22Rv1 (cell line): ENCODE data around the gene SSC4D.
A peak's percentile ranks its signal among the peaks of the same experiment; 100 is the strongest.

ENCODE experiments used
- H3K27ac ChIP-seq: fragments of 450-650 bp; 2 replicates; pipeline ENCODE4 v1.5.1; 2017
- ZFX ChIP-seq: fragments of 450-650 bp; IDR thresholded peaks from 2 replicates; pipeline ENCODE4 v1.6.1; 2017; ENCODE audit warnings: antibody characterized with exemption, borderline replicate concordance
- TF ChIP-seq, protein P1 (sequence below): fragments of 450-650 bp; IDR thresholded peaks from 2 replicates; pipeline ENCODE4 v1.5.1; 2017; ENCODE audit warnings: mild to moderate bottlenecking

SSC4D gene

DNA sequence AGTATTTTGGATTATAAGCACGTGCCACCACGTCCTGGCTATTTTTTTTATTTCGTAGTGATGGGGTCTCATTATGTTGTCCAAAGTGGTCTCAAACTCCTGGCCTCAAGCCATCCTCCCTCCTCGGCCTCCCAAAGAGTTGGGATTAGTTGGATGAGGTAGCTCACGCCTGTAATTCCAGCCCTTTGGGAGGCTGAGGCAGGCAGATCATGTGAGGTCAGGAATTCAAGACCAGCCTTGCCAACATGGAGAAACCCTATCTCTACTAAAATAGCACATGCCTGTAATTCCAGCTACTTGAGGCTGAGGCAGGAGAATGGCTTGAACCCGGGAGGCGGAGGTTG lies 28.9 kb downstream of the SSC4D start:
- peak overlapping the region; percentile 91 for H3K27ac ChIP-seq
- no peak for TF ChIP-seq ZFX
- TF ChIP-seq, protein P1, sequence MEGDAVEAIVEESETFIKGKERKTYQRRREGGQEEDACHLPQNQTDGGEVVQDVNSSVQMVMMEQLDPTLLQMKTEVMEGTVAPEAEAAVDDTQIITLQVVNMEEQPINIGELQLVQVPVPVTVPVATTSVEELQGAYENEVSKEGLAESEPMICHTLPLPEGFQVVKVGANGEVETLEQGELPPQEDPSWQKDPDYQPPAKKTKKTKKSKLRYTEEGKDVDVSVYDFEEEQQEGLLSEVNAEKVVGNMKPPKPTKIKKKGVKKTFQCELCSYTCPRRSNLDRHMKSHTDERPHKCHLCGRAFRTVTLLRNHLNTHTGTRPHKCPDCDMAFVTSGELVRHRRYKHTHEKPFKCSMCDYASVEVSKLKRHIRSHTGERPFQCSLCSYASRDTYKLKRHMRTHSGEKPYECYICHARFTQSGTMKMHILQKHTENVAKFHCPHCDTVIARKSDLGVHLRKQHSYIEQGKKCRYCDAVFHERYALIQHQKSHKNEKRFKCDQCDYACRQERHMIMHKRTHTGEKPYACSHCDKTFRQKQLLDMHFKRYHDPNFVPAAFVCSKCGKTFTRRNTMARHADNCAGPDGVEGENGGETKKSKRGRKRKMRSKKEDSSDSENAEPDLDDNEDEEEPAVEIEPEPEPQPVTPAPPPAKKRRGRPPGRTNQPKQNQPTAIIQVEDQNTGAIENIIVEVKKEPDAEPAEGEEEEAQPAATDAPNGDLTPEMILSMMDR: no peak

DNA sequence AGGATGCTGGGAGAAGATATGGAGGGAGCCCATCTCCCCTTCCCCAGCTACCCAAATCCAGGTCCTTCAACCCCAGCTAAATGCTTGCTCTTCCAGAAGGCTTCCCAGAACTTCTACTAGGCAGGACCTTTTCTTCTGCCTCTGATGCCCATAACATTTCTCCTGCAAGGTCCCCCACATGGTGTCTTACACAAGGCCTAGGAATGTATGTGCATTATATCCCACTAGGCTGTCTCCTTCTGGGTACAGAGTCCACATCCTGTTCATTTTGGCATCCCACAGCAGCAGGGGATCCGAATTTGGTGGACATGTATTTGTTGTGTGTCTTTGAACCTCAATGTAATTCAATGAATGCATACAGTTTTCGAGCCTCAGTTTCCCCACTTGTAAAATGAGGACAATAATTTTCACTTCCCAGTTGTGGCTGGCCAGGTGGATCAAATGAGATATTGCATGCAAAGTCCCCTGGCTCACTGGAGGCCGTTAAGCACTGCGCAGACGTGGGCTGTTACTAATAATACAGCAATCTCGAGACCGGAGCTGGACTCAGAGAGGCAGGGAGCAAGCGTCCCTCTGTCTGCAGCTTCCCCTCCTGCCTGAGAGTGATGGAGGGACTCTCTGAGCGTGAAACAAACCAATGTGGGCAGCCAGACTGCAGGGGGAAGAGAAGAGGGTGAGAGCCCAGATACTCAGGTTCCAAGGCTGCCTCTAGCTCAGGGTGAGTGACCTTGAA lies 32.1 kb downstream of the SSC4D start:
- no peak overlapping the region for H3K27ac ChIP-seq
- no peak for TF ChIP-seq ZFX
- TF ChIP-seq, protein P1: no peak

DNA sequence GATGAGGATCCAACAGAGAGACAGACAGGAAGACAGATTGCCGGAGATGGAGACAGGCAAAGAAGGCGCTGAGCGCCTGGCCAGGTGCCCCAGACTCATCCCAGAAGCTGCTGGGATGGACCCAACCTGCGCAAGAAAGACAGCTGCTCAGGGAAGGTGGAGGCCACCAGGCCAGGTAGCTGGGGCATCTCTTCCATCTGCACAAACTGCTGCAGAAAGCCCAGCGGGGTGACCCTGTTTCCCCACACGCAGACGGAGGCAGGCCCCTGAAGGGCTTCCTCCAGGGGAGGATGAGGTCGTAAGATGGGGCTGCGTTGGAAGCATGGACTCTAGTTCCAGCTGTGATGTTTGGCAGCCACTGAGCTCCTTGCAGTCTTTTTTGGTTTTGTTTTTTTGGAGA lies 34.2 kb downstream of the SSC4D start:
- H3K27ac ChIP-seq: no peak overlapping the region
- TF ChIP-seq, protein P1: no peak
- no peak for TF ChIP-seq ZFX

- TF ChIP-seq, protein P1: no peak
- TF ChIP-seq ZFX: no peak
Observed at GRCh38 chr7:76372984-76373833, 36.3 kb downstream of the SSC4D start.

GRCh38 chr7:76371396-76371795 lies 38.1 kb downstream of the SSC4D start:
- no peak overlapping the region for H3K27ac ChIP-seq
- TF ChIP-seq ZFX: no peak
- TF ChIP-seq, protein P1: no peak

More at GRCh38 chr7:76372984-76373833, 36.3 kb downstream of the SSC4D start:
- no peak overlapping the region for H3K27ac ChIP-seq

GRCh38 chr7:76369018-76369417 lies 40.5 kb downstream of the SSC4D start:
- TF ChIP-seq, protein P1: no peak
- no peak for TF ChIP-seq ZFX
- no peak overlapping the region for H3K27ac ChIP-seq

GRCh38 chr7:76368190-76368589 lies 41.3 kb downstream of the SSC4D start:
- no peak for TF ChIP-seq ZFX
- TF ChIP-seq, protein P1: no peak
- no peak overlapping the region for H3K27ac ChIP-seq
